GM19025 (cell line): ENCODE measurements around the gene CTTNBP2.
"Not testable (repeated sequence)": the region's sequence is repeated elsewhere in the genome, so short reads cannot be mapped to it uniquely, and the experiment has no call there.

Experiments used
- ATAC-seq: cut with Tn5 transposase; IDR thresholded peaks from one replicate; pipeline ENCODE4 v1.9.1; 2021; ENCODE audit warnings: mild to moderate bottlenecking, low read depth, moderate library complexity; ENCODE audit not compliant: unreplicated experiment

Gene CTTNBP2

GRCh38 chr7:117708173-117708572, 165.1 kb downstream of the CTTNBP2 start:
- ATAC-seq: not testable (repeated sequence)

- ATAC-seq: no peak
These were observed 166.2 kb downstream of the CTTNBP2 start for GRCh38 chr7:117707080-117707479.

- ATAC-seq: no peak
These were observed 167.0 kb downstream of the CTTNBP2 start for GRCh38 chr7:117706210-117706609.

GRCh38 chr7:117705630-117706029, 167.6 kb downstream of the CTTNBP2 start:
- ATAC-seq: no peak

GRCh38 chr7:117704063-117704462, 169.2 kb downstream of the CTTNBP2 start:
- ATAC-seq: no peak

GRCh38 chr7:117698018-117698417, 175.2 kb downstream of the CTTNBP2 start:
- no peak for ATAC-seq

GRCh38 chr7:117692338-117692737, 180.9 kb downstream of the CTTNBP2 start:
- no peak for ATAC-seq

- ATAC-seq: no peak
These were observed 183.1 kb downstream of the CTTNBP2 start for GRCh38 chr7:117690147-117690546.

GRCh38 chr7:117689406-117689805, 183.8 kb downstream of the CTTNBP2 start:
- ATAC-seq: no peak

- ATAC-seq: no peak
These were observed 185.1 kb downstream of the CTTNBP2 start for GRCh38 chr7:117688126-117688525.

GRCh38 chr7:117686311-117686935, 186.8 kb downstream of the CTTNBP2 start:
- no peak for ATAC-seq

- no peak for ATAC-seq
These were observed 187.4 kb downstream of the CTTNBP2 start for GRCh38 chr7:117685795-117686194.

- ATAC-seq: no peak
These were observed 189.6 kb downstream of the CTTNBP2 start for GRCh38 chr7:117683430-117684175.

GRCh38 chr7:117682681-117683385, 190.4 kb downstream of the CTTNBP2 start:
- ATAC-seq: no peak

- ATAC-seq: no peak
These were observed 194.1 kb downstream of the CTTNBP2 start for GRCh38 chr7:117679120-117679519.

GRCh38 chr7:117675497-117676435, 197.5 kb downstream of the CTTNBP2 start:
- no peak for ATAC-seq

- ATAC-seq: no peak
These were observed 198.6 kb downstream of the CTTNBP2 start for GRCh38 chr7:117674617-117675016.

- ATAC-seq: no peak
These were observed 199.4 kb downstream of the CTTNBP2 start for GRCh38 chr7:117673839-117674238.

- no peak for ATAC-seq
These were observed 199.9 kb downstream of the CTTNBP2 start for GRCh38 chr7:117673367-117673766.

GRCh38 chr7:117672453-117672852, 200.8 kb downstream of the CTTNBP2 start:
- ATAC-seq: no peak
